Mesendoderm (in vitro differentiated cells): ENCODE data around the gene SSTR5.

Source experiments
- DNase-seq: peaks from one replicate; pipeline ENCODE4 v3.0.0; 2013
- H2AK5ac ChIP-seq: 2 replicates; pipeline ENCODE4 v1.6.1; 2013; ENCODE audit warnings: low read length, inconsistent platforms
- H2BK120ac ChIP-seq: 2 replicates; pipeline ENCODE4 v1.6.1; 2013; ENCODE audit warnings: low read depth, mild to moderate bottlenecking, low read length, moderate library complexity, mixed read lengths
- H2BK15ac ChIP-seq: replicated peaks from 2 replicates; pipeline ENCODE4 v1.6.1; 2013; ENCODE audit warnings: low read depth, mild to moderate bottlenecking, moderate library complexity
- H2BK5ac ChIP-seq: 2 replicates; pipeline ENCODE4 v1.6.1; 2013; ENCODE audit warnings: low read length, inconsistent platforms
- H3K18ac ChIP-seq: 2 replicates; pipeline ENCODE4 v1.6.1; 2013; ENCODE audit warnings: mild to moderate bottlenecking, low read length, mixed read lengths
- H3K23ac ChIP-seq: one replicate; pipeline ENCODE4 v1.6.1; 2013; ENCODE audit warnings: low read length
- H3K27ac ChIP-seq: 2 replicates; pipeline ENCODE4 v1.5.1; 2013; ENCODE audit warnings: low read depth, mild to moderate bottlenecking, inconsistent platforms, low read length, moderate library complexity
- H3K27me3 ChIP-seq: 2 replicates; pipeline ENCODE4 v1.6.1; 2013; ENCODE audit warnings: low read length, control low read depth, mild to moderate bottlenecking, inconsistent platforms; ENCODE audit not compliant: insufficient read depth, poor library complexity
- H3K36me3 ChIP-seq: 2 replicates; pipeline ENCODE4 v1.6.1; 2013; ENCODE audit warnings: low read length, inconsistent platforms; ENCODE audit not compliant: control insufficient read depth, insufficient read depth
- H3K4ac ChIP-seq: one replicate; pipeline ENCODE4 v1.6.1; 2013; ENCODE audit warnings: low read depth, mild to moderate bottlenecking, low read length, moderate library complexity
- H3K4me1 ChIP-seq: 2 replicates; pipeline ENCODE4 v1.6.1; 2013; ENCODE audit warnings: low read depth, low read length, inconsistent platforms; ENCODE audit not compliant: control insufficient read depth
- H3K4me2 ChIP-seq: 2 replicates; pipeline ENCODE4 v1.6.1; 2013; ENCODE audit warnings: low read length
- H3K4me3 ChIP-seq: 2 replicates; pipeline ENCODE4 v1.5.1; 2013; ENCODE audit warnings: mild to moderate bottlenecking, low read length
- H3K56ac ChIP-seq: one replicate; pipeline ENCODE4 v1.6.1; 2013; ENCODE audit warnings: low read length
- H3K79me1 ChIP-seq: 2 replicates; pipeline ENCODE4 v1.6.1; 2013; ENCODE audit warnings: low read length, inconsistent platforms
- H3K79me2 ChIP-seq: 2 replicates; pipeline ENCODE4 v1.6.1; 2013; ENCODE audit warnings: mild to moderate bottlenecking, low read length; ENCODE audit not compliant: control insufficient read depth, insufficient read depth
- H3K9ac ChIP-seq: 2 replicates; pipeline ENCODE4 v1.6.1; 2013; ENCODE audit warnings: low read length, inconsistent platforms
- H4K5ac ChIP-seq: one replicate; pipeline ENCODE4 v1.6.1; 2013; ENCODE audit warnings: low read length
- H4K8ac ChIP-seq: one replicate; pipeline ENCODE4 v1.6.1; 2013; ENCODE audit warnings: low read depth, mild to moderate bottlenecking, control low read depth, low read length, moderate library complexity
- WGBS: extraction: QIAGEN DNeasy Blood & Tissue Kit; methylation state at CpG from one replicate; pipeline ENCODE4 v1.1.7; 2013; ENCODE audit warnings: low lambda C conversion rate, missing lambda C conversion rate; ENCODE audit not compliant: insufficient coverage; ENCODE audit errors: extremely low coverage; 5-methylcytosine and 5-hydroxymethylcytosine counted together

The SSTR5 gene

GRCh38 chr16:1074379-1074649, 1.8 kb downstream of the SSTR5 start:
- H3K27me3 ChIP-seq = no peaks in the 10 kb centered on the region
- no peak overlapping the region for H3K56ac ChIP-seq
- H3K4ac ChIP-seq = no peak overlapping the region
- no peak overlapping the region for H3K4me3 ChIP-seq
- no peak overlapping the region for H2BK5ac ChIP-seq
- no peak overlapping the region for H3K9ac ChIP-seq
- no CpG with 5 or more reads among the region's 11 CpGs for WGBS
- no peak for DNase-seq
- no peak overlapping the region for H2BK120ac ChIP-seq
- H3K4me1 ChIP-seq = no peaks in the 10 kb centered on the region
- H2BK15ac ChIP-seq = no peak overlapping the region
- no peak overlapping the region for H2AK5ac ChIP-seq
- no peak overlapping the region for H4K8ac ChIP-seq
- no peaks in the 10 kb centered on the region for H3K36me3 ChIP-seq
- H4K5ac ChIP-seq = no peak overlapping the region
- H3K27ac ChIP-seq = no peak overlapping the region
- no peaks in the 10 kb centered on the region for H3K79me2 ChIP-seq
- no peak overlapping the region for H3K23ac ChIP-seq
- no peak overlapping the region for H3K18ac ChIP-seq
- H3K79me1 ChIP-seq = no peaks in the 10 kb centered on the region
- H3K4me2 ChIP-seq = no peak overlapping the region

- Histone ChIP-seq H4K5ac (no peak overlapping the region), H3K18ac (no peak overlapping the region), H3K23ac (no peak overlapping the region), H2BK5ac (no peak overlapping the region), H3K27ac (no peak overlapping the region), H3K4me3 (no peak overlapping the region), H3K4ac (no peak overlapping the region), H4K8ac (no peak overlapping the region), H3K79me1 (no peaks in the 10 kb centered on the region), H3K4me1 (no peaks in the 10 kb centered on the region), H3K36me3 (no peaks in the 10 kb centered on the region), H2BK15ac (no peak overlapping the region), H3K56ac (no peak overlapping the region), H2AK5ac (no peak overlapping the region), H2BK120ac (no peak overlapping the region), H3K79me2 (no peaks in the 10 kb centered on the region), H3K27me3 (no peaks in the 10 kb centered on the region), H3K4me2 (no peak overlapping the region), H3K9ac (no peak overlapping the region)
- no CpG with 5 or more reads among the region's 13 CpGs for WGBS
- no peak for DNase-seq
Observed at GRCh38 chr16:1075546-1075945, 3.0 kb downstream of the SSTR5 start.

- H2AK5ac ChIP-seq = no peak overlapping the region
- no peak overlapping the region for H3K9ac ChIP-seq
- H3K4me1 ChIP-seq = peaks cover 4% of the 10 kb centered on the region
- no peaks in the 10 kb centered on the region for H3K79me2 ChIP-seq
- H3K18ac ChIP-seq = no peak overlapping the region
- H4K8ac ChIP-seq = no peak overlapping the region
- DNase-seq = no peak
- no peak overlapping the region for H2BK5ac ChIP-seq
- no peak overlapping the region for H3K4me2 ChIP-seq
- no peak overlapping the region for H2BK120ac ChIP-seq
- H3K4me3 ChIP-seq = no peak overlapping the region
- H3K27me3 ChIP-seq = no peaks in the 10 kb centered on the region
- WGBS = no CpG with 5 or more reads among the region's 16 CpGs
- no peak overlapping the region for H3K27ac ChIP-seq
- no peak overlapping the region for H3K4ac ChIP-seq
- H3K36me3 ChIP-seq = no peaks in the 10 kb centered on the region
- no peak overlapping the region for H2BK15ac ChIP-seq
- H3K79me1 ChIP-seq = no peaks in the 10 kb centered on the region
- no peak overlapping the region for H4K5ac ChIP-seq
- H3K56ac ChIP-seq = no peak overlapping the region
- H3K23ac ChIP-seq = no peak overlapping the region
Observed at GRCh38 chr16:1076801-1077576, 4.4 kb downstream of the SSTR5 start.

- H3K4me2 ChIP-seq = no peak overlapping the region
- H3K4me3 ChIP-seq = no peak overlapping the region
- DNase-seq = no peak
- H2BK5ac ChIP-seq = no peak overlapping the region
- H3K4me1 ChIP-seq = peaks cover 4% of the 10 kb centered on the region
- H3K27me3 ChIP-seq = no peaks in the 10 kb centered on the region
- H2AK5ac ChIP-seq = no peak overlapping the region
- H3K56ac ChIP-seq = no peak overlapping the region
- H3K36me3 ChIP-seq = no peaks in the 10 kb centered on the region
- no peak overlapping the region for H3K9ac ChIP-seq
- H4K5ac ChIP-seq = no peak overlapping the region
- H3K79me1 ChIP-seq = no peaks in the 10 kb centered on the region
- H3K27ac ChIP-seq = no peak overlapping the region
- WGBS = no CpG with 5 or more reads among the region's 36 CpGs
- no peak overlapping the region for H3K18ac ChIP-seq
- H3K23ac ChIP-seq = no peak overlapping the region
- no peak overlapping the region for H3K4ac ChIP-seq
- no peaks in the 10 kb centered on the region for H3K79me2 ChIP-seq
- no peak overlapping the region for H2BK15ac ChIP-seq
- no peak overlapping the region for H4K8ac ChIP-seq
- H2BK120ac ChIP-seq = no peak overlapping the region
Observed at GRCh38 chr16:1077877-1078578, 5.5 kb downstream of the SSTR5 start.

- Histone ChIP-seq H2AK5ac (no peak overlapping the region), H2BK15ac (no peak overlapping the region), H3K23ac (no peak overlapping the region), H3K36me3 (no peaks in the 10 kb centered on the region), H3K4me1 (peaks cover 4% of the 10 kb centered on the region), H3K18ac (no peak overlapping the region), H3K56ac (no peak overlapping the region), H4K5ac (no peak overlapping the region), H3K27ac (no peak overlapping the region), H2BK120ac (no peak overlapping the region), H3K79me1 (no peaks in the 10 kb centered on the region), H2BK5ac (no peak overlapping the region), H3K79me2 (no peaks in the 10 kb centered on the region), H3K9ac (no peak overlapping the region), H3K4me2 (no peak overlapping the region), H3K4ac (no peak overlapping the region), H4K8ac (no peak overlapping the region), H3K27me3 (no peaks in the 10 kb centered on the region), H3K4me3 (no peak overlapping the region)
- no CpG with 5 or more reads among the region's 28 CpGs for WGBS
- DNase-seq = no peak
Observed at GRCh38 chr16:1078579-1079021, 6.1 kb downstream of the SSTR5 start.
